IgD-negative memory B cell (primary cell): ENCODE data around the gene ANTXRL. TPM values are rescaled to one million over a fixed set of nuclear protein-coding genes. Genes with fewer than 3 reads are reported as not detected.
A peak's percentile ranks its signal among the peaks of the same experiment; 100 is the strongest.
"Not testable (repeated sequence)": the region's sequence is repeated elsewhere in the genome, so short reads cannot be mapped to it uniquely, and the experiment has no call there.

Experiments
- H3K27ac Mint-ChIP-seq, 3 donors: one replicate each; pipeline ENCODE4 v1.8.0; 2020 to 2022; ENCODE audit warnings: mild to moderate bottlenecking in 3 of 3, mixed read lengths in 3 of 3, moderate library complexity in 1 of 3
- H3K27me3 Mint-ChIP-seq: one replicate; pipeline ENCODE4 v1.8.0; 2021; ENCODE audit warnings: mixed read lengths
- H3K36me3 Mint-ChIP-seq: one replicate; pipeline ENCODE4 v1.8.0; 2020; ENCODE audit warnings: mild to moderate bottlenecking, mixed read lengths
- H3K4me1 Mint-ChIP-seq, 3 donors: one replicate each; pipeline ENCODE4 v1.8.0; 2020 to 2022; ENCODE audit warnings: mixed read lengths in 3 of 3, mild to moderate bottlenecking in 1 of 3
- H3K4me3 Mint-ChIP-seq, 4 donors: one replicate each; pipeline ENCODE4 v1.8.0; 2020 to 2022; ENCODE audit warnings: mild to moderate bottlenecking in 4 of 4, mixed read lengths in 4 of 4, moderate library complexity in 3 of 4
- H3K9me3 Mint-ChIP-seq, 3 donors: one replicate each; pipeline ENCODE4 v1.8.0; 2020 to 2021; ENCODE audit warnings: mixed read lengths in 3 of 3, mild to moderate bottlenecking in 1 of 3
- polyA plus RNA-seq: library from polyadenylated mRNA; unstranded; fragments of 300-500 nt; fragmentation: Illumina TruSeq; gene quantifications from one replicate; pipeline ENCODE4 v1.2.3, GENCODE V29; 2021

ANTXRL gene
- polyA plus RNA-seq, 1 donor from 2014 or later, result not detected

- not testable (repeated sequence) for H3K27me3 Mint-ChIP-seq, H3K9me3 Mint-ChIP-seq, H3K36me3 Mint-ChIP-seq, H3K4me1 Mint-ChIP-seq
- peak overlapping the region in 1 of 4 donors; percentile 17 for H3K4me3 Mint-ChIP-seq
- peak overlapping the region in 1 of 3 donors; percentile 8 for H3K27ac Mint-ChIP-seq
These were observed 21.1 kb upstream of the ANTXRL start for GRCh38 chr10:46265566-46266305.

- Mint-ChIP-seq H3K27ac (no peak overlapping the region), H3K4me3 (no peak overlapping the region), H3K27me3 (no peaks in the 10 kb centered on the region), H3K9me3 (no peaks in the 10 kb centered on the region), H3K4me1 (peaks cover 4 to 10% (median 5%) of the 10 kb centered on the region in 3 donors), H3K36me3 (no peaks in the 10 kb centered on the region)
These were observed 20.4 kb upstream of the ANTXRL start for GRCh38 chr10:46266306-46266985.

- H3K4me3 Mint-ChIP-seq, result no peak overlapping the region
- no peaks in the 10 kb centered on the region for H3K27me3 Mint-ChIP-seq
- H3K36me3 Mint-ChIP-seq, result no peaks in the 10 kb centered on the region
- H3K9me3 Mint-ChIP-seq, result no peaks in the 10 kb centered on the region
- peaks cover 4 to 8% (median 5%) of the 10 kb centered on the region in 3 donors for H3K4me1 Mint-ChIP-seq
- H3K27ac Mint-ChIP-seq, result no peak overlapping the region
These were observed 19.4 kb upstream of the ANTXRL start for GRCh38 chr10:46267132-46267985.

GRCh38 chr10:46268076-46268881, 18.5 kb upstream of the ANTXRL start:
- no peak overlapping the region for H3K27ac Mint-ChIP-seq
- no peaks in the 10 kb centered on the region for H3K9me3 Mint-ChIP-seq
- no peaks in the 10 kb centered on the region for H3K27me3 Mint-ChIP-seq
- H3K4me1 Mint-ChIP-seq, result peaks cover 4 to 8% (median 5%) of the 10 kb centered on the region in 3 donors
- H3K36me3 Mint-ChIP-seq, result no peaks in the 10 kb centered on the region
- H3K4me3 Mint-ChIP-seq, result no peak overlapping the region

GRCh38 chr10:46269554-46270053, 17.2 kb upstream of the ANTXRL start:
- peak overlapping the region in 1 of 4 donors; percentile 78 for H3K4me3 Mint-ChIP-seq
- H3K27me3 Mint-ChIP-seq, H3K9me3 Mint-ChIP-seq, H3K36me3 Mint-ChIP-seq, H3K4me1 Mint-ChIP-seq: not testable (repeated sequence)
- peak overlapping the region in 2 of 3 donors; percentile 75 to 80 for H3K27ac Mint-ChIP-seq

GRCh38 chr10:46270086-46270811, 16.5 kb upstream of the ANTXRL start:
- H3K27me3 Mint-ChIP-seq, result no peaks in the 10 kb centered on the region
- H3K4me3 Mint-ChIP-seq, result peak overlapping the region in 1 of 4 donors; percentile 78
- no peak overlapping the region for H3K27ac Mint-ChIP-seq
- H3K4me1 Mint-ChIP-seq, result peaks cover 4 to 8% (median 5%) of the 10 kb centered on the region in 3 donors
- no peaks in the 10 kb centered on the region for H3K36me3 Mint-ChIP-seq
- H3K9me3 Mint-ChIP-seq, result no peaks in the 10 kb centered on the region

- not testable (repeated sequence) for H3K27ac Mint-ChIP-seq, H3K36me3 Mint-ChIP-seq
- H3K4me3 Mint-ChIP-seq, result peak overlapping the region in 2 of 4 donors; percentile 12 to 24
These were observed 15.8 kb upstream of the ANTXRL start for GRCh38 chr10:46270963-46271530.

GRCh38 chr10:46271795-46272499, 14.8 kb upstream of the ANTXRL start:
- H3K36me3 Mint-ChIP-seq, H3K9me3 Mint-ChIP-seq, H3K4me1 Mint-ChIP-seq, H3K27me3 Mint-ChIP-seq: not testable (repeated sequence)
- Mint-ChIP-seq H3K27ac (peak overlapping the region in 1 of 3 donors; percentile 76), H3K4me3 (peak overlapping the region in 1 of 4 donors; percentile 38)

More at GRCh38 chr10:46270963-46271530, 15.8 kb upstream of the ANTXRL start:
- not testable (repeated sequence) for H3K4me1 Mint-ChIP-seq, H3K9me3 Mint-ChIP-seq, H3K27me3 Mint-ChIP-seq

- H3K9me3 Mint-ChIP-seq, result no peaks in the 10 kb centered on the region
- H3K4me1 Mint-ChIP-seq, result peaks cover 4 to 8% (median 5%) of the 10 kb centered on the region in 3 donors
- no peaks in the 10 kb centered on the region for H3K36me3 Mint-ChIP-seq
- H3K4me3 Mint-ChIP-seq, result no peak overlapping the region
- no peaks in the 10 kb centered on the region for H3K27me3 Mint-ChIP-seq
- H3K27ac Mint-ChIP-seq, result peak overlapping the region in 1 of 3 donors; percentile 41
These were observed 13.9 kb upstream of the ANTXRL start for GRCh38 chr10:46272863-46273415.

- H3K27ac Mint-ChIP-seq, result peak overlapping the region in 1 of 3 donors; percentile 16
- no peaks in the 10 kb centered on the region for H3K27me3 Mint-ChIP-seq
- H3K4me1 Mint-ChIP-seq, result peaks cover 4 to 8% (median 5%) of the 10 kb centered on the region in 3 donors
- no peaks in the 10 kb centered on the region for H3K9me3 Mint-ChIP-seq
- H3K4me3 Mint-ChIP-seq, result no peak overlapping the region
- H3K36me3 Mint-ChIP-seq, result no peaks in the 10 kb centered on the region
These were observed 13.0 kb upstream of the ANTXRL start for GRCh38 chr10:46273506-46274477.

GRCh38 chr10:46277840-46278239, 9.0 kb upstream of the ANTXRL start:
- Mint-ChIP-seq H3K9me3 (no peaks in the 10 kb centered on the region), H3K36me3 (no peaks in the 10 kb centered on the region), H3K4me1 (peaks cover 0 to 2% (median 2%) of the 10 kb centered on the region in 3 donors), H3K27ac (no peak overlapping the region), H3K4me3 (no peak overlapping the region), H3K27me3 (peaks cover 9% of the 10 kb centered on the region)

- Mint-ChIP-seq H3K27me3 (peaks cover 16% of the 10 kb centered on the region), H3K4me3 (peak overlapping the region in 2 of 4 donors; percentile 39 to 85)
- H3K36me3 Mint-ChIP-seq, H3K9me3 Mint-ChIP-seq, H3K27ac Mint-ChIP-seq, H3K4me1 Mint-ChIP-seq: not testable (repeated sequence)
These were observed 4.4 kb upstream of the ANTXRL start for GRCh38 chr10:46282421-46282831.
